HepG2 (cell line): ENCODE results near the gene WDR82. TPM values are rescaled to one million over a fixed set of nuclear protein-coding genes. Genes with fewer than 3 reads are reported as not detected.

ENCODE experiments used
- AGO2 ChIP-seq: fragments of 200-400 bp; formaldehyde crosslinking; optimal IDR thresholded peaks from 2 replicates; pipeline ENCODE3; 2017; ENCODE audit warnings: mild to moderate bottlenecking, low read depth, low read length, moderate library complexity
- FOXC1 ChIP-seq: sonication (generic); formaldehyde crosslinking; IDR thresholded peaks from 2 replicates; pipeline ENCODE4 v1.8.0; 2022; ENCODE audit warnings: mild to moderate bottlenecking, missing genetic modification reagents, borderline replicate concordance
- FOXK1 ChIP-seq: sonication (generic); formaldehyde crosslinking; IDR thresholded peaks from 2 replicates; pipeline ENCODE4 v1.4.0; 2020; ENCODE audit warnings: low read depth, missing genetic modification reagents, borderline replicate concordance
- HNRNPK ChIP-seq: fragments of 200-400 bp; formaldehyde crosslinking; IDR thresholded peaks from 2 replicates; pipeline ENCODE4 v1.6.1; 2018; ENCODE audit warnings: low read length, low read depth, moderate library complexity, mild to moderate bottlenecking; ENCODE audit not compliant: poor library complexity, severe bottlenecking
- KDM5B ChIP-seq: sonication (generic); formaldehyde crosslinking; IDR thresholded peaks from 2 replicates; pipeline ENCODE4 v1.4.0; 2020; ENCODE audit warnings: missing genetic modification reagents, mild to moderate bottlenecking, borderline replicate concordance
- NFKB2 ChIP-seq: sonication (generic); formaldehyde crosslinking; IDR thresholded peaks from 2 replicates; pipeline ENCODE4 v1.4.0; 2020; ENCODE audit warnings: missing genetic modification reagents, borderline replicate concordance
- POLR2G ChIP-seq: fragments of 200-400 bp; formaldehyde crosslinking; IDR thresholded peaks from 2 replicates; pipeline ENCODE4 v1.6.1; 2018; ENCODE audit warnings: mild to moderate bottlenecking, low read depth, low read length, moderate library complexity
- SIX4 ChIP-seq: sonication (generic); formaldehyde crosslinking; IDR thresholded peaks from 2 replicates; pipeline ENCODE4 v1.4.0; 2020; ENCODE audit warnings: missing genetic modification reagents
- SKI ChIP-seq: fragments of 450-650 bp; IDR thresholded peaks from one replicate; pipeline ENCODE4 v1.6.1; 2018; ENCODE audit warnings: mild to moderate bottlenecking; ENCODE audit not compliant: partially characterized antibody
- STAG1 ChIP-seq: sonication (generic); formaldehyde crosslinking; IDR thresholded peaks from 2 replicates; pipeline ENCODE4 v1.4.0; 2020; ENCODE audit warnings: missing genetic modification reagents
- TMF1 ChIP-seq: sonication (generic); formaldehyde crosslinking; IDR thresholded peaks from 2 replicates; pipeline ENCODE4 v1.8.1; 2022; ENCODE audit warnings: low read depth, missing genetic modification reagents
- TRIM24 ChIP-seq: sonication (generic); formaldehyde crosslinking; IDR thresholded peaks from 2 replicates; pipeline ENCODE4 v1.8.0; 2022; ENCODE audit warnings: mild to moderate bottlenecking, missing genetic modification reagents
- ZNF337 ChIP-seq: sonication (generic); formaldehyde crosslinking; IDR thresholded peaks from 2 replicates; pipeline ENCODE4 v1.5.1; 2020; ENCODE audit warnings: missing genetic modification reagents, low read depth, mild to moderate bottlenecking, borderline replicate concordance
- ZNF543 ChIP-seq: sonication (generic); formaldehyde crosslinking; IDR thresholded peaks from 2 replicates; pipeline ENCODE4 v1.4.0; 2020; ENCODE audit warnings: mild to moderate bottlenecking, missing genetic modification reagents
- ZNF772 ChIP-seq: sonication (generic); formaldehyde crosslinking; IDR thresholded peaks from 2 replicates; pipeline ENCODE4 v1.5.0; 2020; ENCODE audit warnings: mild to moderate bottlenecking, missing genetic modification reagents
- ZNF841 ChIP-seq: sonication (generic); formaldehyde crosslinking; IDR thresholded peaks from 2 replicates; pipeline ENCODE4 v1.8.1; 2023; ENCODE audit warnings: missing genetic modification reagents, borderline replicate concordance
- ZNF879 ChIP-seq: sonication (generic); formaldehyde crosslinking; IDR thresholded peaks from 2 replicates; pipeline ENCODE4 v1.8.1; 2023; ENCODE audit warnings: missing genetic modification reagents
- polyA plus RNA-seq, 8 experiments: library from polyadenylated mRNA; depleted of rRNA in 3 of 8; stranded (reverse) in 7 of 8; unstranded in 1 of 8; fragments of >200 nt; fragmentation: Illumina TruSeq in 4 of 8; extraction: Trizol in 4 of 8; gene quantifications; 2 replicates each; pipeline versions ENCODE4 v1.2.1 to v1.2.3, GENCODE V29; 2011 to 2016; ENCODE audit warnings: low read depth in 4 of 8, missing spikeins in 1 of 8, mixed read lengths in 1 of 8; ENCODE audit not compliant: insufficient read depth in 1 of 8
- total RNA-seq, 5 experiments: library from RNA; depleted of rRNA; stranded (reverse); fragments of >200 nt; fragmentation: Illumina TruSeq; extraction: Trizol; gene quantifications; 2 replicates each; pipeline ENCODE4 v1.2.3, GENCODE V29; 2016; ENCODE audit warnings: low read depth in 1 of 5
- TF ChIP-seq, protein P1 (sequence below): sonication (generic); formaldehyde crosslinking; IDR thresholded peaks from 2 replicates; pipeline ENCODE4 v1.8.1; 2022; ENCODE audit warnings: mild to moderate bottlenecking, missing genetic modification reagents
- TF ChIP-seq, protein P2 (sequence below): sonication (generic); formaldehyde crosslinking; IDR thresholded peaks from 2 replicates; pipeline ENCODE4 v1.8.1; 2023; ENCODE audit warnings: mild to moderate bottlenecking, missing genetic modification reagents
- TF ChIP-seq, protein P3 (sequence below): sonication (generic); formaldehyde crosslinking; IDR thresholded peaks from 2 replicates; pipeline ENCODE4 v1.5.1; 2020; ENCODE audit warnings: mild to moderate bottlenecking, missing genetic modification reagents, borderline replicate concordance
- TF ChIP-seq, protein P4 (sequence below): sonication (generic); formaldehyde crosslinking; IDR thresholded peaks from 2 replicates; pipeline ENCODE4 v1.5.0; 2020; ENCODE audit warnings: missing genetic modification reagents, mild to moderate bottlenecking, borderline replicate concordance

The WDR82 gene
- total and polyA plus RNA-seq, 2 of the 13 experiments (the other 11 are each of a cell fraction or from before 2014, with no cell fraction given) = 39.1 to 59.5 TPM

DNA sequence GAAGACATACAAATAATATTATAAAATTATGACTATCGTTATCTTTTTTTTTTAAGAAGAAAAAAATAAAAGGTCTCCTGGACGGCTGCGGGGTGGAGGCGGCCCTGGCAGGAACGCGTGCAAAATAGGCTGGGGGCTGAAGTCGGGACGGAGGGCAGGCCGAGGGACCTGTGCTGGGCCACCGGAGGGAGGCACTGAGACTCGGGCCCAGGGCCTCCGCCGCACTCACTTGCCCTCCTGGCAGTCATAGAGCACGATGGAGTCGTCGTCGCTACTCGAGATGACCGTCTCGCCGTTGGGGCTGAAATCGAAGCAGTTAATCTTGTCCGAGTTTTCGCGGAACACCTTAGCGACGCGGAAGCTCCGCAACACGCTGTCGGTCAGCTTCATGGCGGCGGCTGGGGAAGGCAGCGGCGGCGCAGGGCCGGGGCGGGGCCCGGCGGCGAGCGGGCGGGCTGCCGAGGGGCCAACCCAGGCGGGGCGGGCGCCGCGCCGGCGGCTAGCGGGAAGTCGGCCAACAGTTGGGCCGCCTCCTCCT is 408 bp downstream of the WDR82 start (continued):
- 0 out of 2 replicates have a peak, but pooled peaks have one; percentile 1 for TF ChIP-seq ZNF543 (CRISPR knock-in tag)
- TF ChIP-seq STAG1 = no peak; the same call in 1 of the 2 replicates
- TF ChIP-seq, protein P1, sequence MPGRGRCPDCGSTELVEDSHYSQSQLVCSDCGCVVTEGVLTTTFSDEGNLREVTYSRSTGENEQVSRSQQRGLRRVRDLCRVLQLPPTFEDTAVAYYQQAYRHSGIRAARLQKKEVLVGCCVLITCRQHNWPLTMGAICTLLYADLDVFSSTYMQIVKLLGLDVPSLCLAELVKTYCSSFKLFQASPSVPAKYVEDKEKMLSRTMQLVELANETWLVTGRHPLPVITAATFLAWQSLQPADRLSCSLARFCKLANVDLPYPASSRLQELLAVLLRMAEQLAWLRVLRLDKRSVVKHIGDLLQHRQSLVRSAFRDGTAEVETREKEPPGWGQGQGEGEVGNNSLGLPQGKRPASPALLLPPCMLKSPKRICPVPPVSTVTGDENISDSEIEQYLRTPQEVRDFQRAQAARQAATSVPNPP (CRISPR knock-in tag) = no peak
- TF ChIP-seq TMF1 (CRISPR knock-in tag) = peak; percentile 37; the same call in 1 of the 2 replicates
- peak; percentile 76 for TF ChIP-seq AGO2
- TF ChIP-seq ZNF337 = no peak
- peak; percentile 43 for TF ChIP-seq SKI
- TF ChIP-seq ZNF841 (CRISPR knock-in tag) = no peak
- TF ChIP-seq TRIM24 (CRISPR knock-in tag) = no peak
- TF ChIP-seq, protein P2, sequence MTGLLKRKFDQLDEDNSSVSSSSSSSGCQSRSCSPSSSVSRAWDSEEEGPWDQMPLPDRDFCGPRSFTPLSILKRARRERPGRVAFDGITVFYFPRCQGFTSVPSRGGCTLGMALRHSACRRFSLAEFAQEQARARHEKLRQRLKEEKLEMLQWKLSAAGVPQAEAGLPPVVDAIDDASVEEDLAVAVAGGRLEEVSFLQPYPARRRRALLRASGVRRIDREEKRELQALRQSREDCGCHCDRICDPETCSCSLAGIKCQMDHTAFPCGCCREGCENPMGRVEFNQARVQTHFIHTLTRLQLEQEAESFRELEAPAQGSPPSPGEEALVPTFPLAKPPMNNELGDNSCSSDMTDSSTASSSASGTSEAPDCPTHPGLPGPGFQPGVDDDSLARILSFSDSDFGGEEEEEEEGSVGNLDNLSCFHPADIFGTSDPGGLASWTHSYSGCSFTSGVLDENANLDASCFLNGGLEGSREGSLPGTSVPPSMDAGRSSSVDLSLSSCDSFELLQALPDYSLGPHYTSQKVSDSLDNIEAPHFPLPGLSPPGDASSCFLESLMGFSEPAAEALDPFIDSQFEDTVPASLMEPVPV (CRISPR knock-in tag) = no peak
- TF ChIP-seq, protein P3, sequence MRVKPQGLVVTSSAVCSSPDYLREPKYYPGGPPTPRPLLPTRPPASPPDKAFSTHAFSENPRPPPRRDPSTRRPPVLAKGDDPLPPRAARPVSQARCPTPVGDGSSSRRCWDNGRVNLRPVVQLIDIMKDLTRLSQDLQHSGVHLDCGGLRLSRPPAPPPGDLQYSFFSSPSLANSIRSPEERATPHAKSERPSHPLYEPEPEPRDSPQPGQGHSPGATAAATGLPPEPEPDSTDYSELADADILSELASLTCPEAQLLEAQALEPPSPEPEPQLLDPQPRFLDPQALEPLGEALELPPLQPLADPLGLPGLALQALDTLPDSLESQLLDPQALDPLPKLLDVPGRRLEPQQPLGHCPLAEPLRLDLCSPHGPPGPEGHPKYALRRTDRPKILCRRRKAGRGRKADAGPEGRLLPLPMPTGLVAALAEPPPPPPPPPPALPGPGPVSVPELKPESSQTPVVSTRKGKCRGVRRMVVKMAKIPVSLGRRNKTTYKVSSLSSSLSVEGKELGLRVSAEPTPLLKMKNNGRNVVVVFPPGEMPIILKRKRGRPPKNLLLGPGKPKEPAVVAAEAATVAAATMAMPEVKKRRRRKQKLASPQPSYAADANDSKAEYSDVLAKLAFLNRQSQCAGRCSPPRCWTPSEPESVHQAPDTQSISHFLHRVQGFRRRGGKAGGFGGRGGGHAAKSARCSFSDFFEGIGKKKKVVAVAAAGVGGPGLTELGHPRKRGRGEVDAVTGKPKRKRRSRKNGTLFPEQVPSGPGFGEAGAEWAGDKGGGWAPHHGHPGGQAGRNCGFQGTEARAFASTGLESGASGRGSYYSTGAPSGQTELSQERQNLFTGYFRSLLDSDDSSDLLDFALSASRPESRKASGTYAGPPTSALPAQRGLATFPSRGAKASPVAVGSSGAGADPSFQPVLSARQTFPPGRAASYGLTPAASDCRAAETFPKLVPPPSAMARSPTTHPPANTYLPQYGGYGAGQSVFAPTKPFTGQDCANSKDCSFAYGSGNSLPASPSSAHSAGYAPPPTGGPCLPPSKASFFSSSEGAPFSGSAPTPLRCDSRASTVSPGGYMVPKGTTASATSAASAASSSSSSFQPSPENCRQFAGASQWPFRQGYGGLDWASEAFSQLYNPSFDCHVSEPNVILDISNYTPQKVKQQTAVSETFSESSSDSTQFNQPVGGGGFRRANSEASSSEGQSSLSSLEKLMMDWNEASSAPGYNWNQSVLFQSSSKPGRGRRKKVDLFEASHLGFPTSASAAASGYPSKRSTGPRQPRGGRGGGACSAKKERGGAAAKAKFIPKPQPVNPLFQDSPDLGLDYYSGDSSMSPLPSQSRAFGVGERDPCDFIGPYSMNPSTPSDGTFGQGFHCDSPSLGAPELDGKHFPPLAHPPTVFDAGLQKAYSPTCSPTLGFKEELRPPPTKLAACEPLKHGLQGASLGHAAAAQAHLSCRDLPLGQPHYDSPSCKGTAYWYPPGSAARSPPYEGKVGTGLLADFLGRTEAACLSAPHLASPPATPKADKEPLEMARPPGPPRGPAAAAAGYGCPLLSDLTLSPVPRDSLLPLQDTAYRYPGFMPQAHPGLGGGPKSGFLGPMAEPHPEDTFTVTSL (CRISPR knock-in tag) = no peak
- no peak for TF ChIP-seq SIX4 (CRISPR knock-in tag)
- 0 out of 2 replicates have a peak, but pooled peaks have one; percentile 5 for TF ChIP-seq NFKB2
- TF ChIP-seq FOXC1 (CRISPR knock-in tag) = 0 out of 2 replicates have a peak, but pooled peaks have one; percentile 4
- 0 out of 2 replicates have a peak, but pooled peaks have one; percentile 4 for TF ChIP-seq FOXK1 (CRISPR knock-in tag)
- TF ChIP-seq, protein P4, sequence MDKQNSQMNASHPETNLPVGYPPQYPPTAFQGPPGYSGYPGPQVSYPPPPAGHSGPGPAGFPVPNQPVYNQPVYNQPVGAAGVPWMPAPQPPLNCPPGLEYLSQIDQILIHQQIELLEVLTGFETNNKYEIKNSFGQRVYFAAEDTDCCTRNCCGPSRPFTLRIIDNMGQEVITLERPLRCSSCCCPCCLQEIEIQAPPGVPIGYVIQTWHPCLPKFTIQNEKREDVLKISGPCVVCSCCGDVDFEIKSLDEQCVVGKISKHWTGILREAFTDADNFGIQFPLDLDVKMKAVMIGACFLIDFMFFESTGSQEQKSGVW = no peak
- peak; percentile 52 for TF ChIP-seq POLR2G
- no peak for TF ChIP-seq KDM5B (CRISPR knock-in tag)
- TF ChIP-seq HNRNPK = no peak
- TF ChIP-seq ZNF879 (CRISPR knock-in tag) = 0 out of 2 replicates have a peak, but pooled peaks have one; percentile 9
- TF ChIP-seq ZNF772 (CRISPR knock-in tag) = no peak
